Ishikawa (cell line): ENCODE measurements around the gene RGL2.

Source experiments
- FOXM1 ChIP-seq: IDR thresholded peaks from 2 replicates; pipeline ENCODE4 v1.6.1; 2012; ENCODE audit warnings: low read depth, borderline replicate concordance
- RAD21 ChIP-seq: IDR thresholded peaks from 2 replicates; pipeline ENCODE4 v1.6.1; 2012; ENCODE audit warnings: low read depth

DNA sequence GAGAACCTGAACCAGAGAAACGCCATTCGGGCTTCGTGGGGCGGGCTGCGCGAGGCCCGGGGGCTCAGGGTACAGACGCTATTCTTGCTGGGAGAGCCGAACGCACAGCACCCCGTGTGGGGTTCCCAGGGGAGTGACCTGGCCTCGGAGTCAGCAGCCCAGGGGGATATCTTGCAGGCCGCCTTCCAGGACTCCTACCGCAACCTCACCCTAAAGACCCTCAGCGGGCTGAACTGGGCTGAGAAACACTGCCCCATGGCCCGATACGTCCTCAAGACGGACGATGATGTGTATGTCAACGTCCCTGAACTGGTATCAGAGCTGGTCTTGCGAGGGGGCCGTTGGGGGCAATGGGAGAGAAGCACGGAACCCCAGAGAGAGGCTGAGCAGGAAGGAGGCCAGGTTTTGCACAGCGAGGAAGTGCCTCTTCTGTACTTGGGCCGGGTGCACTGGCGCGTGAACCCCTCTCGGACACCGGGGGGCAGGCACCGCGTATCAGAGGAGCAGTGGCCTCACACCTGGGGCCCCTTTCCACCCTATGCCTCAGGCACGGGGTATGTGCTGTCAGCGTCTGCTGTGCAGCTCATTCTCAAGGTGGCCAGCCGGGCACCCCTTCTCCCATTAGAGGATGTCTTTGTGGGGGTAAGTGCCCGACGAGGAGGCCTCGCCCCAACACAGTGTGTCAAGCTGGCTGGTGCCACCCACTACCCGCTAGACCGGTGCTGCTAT lies 20.9 kb downstream of the RGL2 start:
- TF ChIP-seq RAD21 = no peak
- no peak for TF ChIP-seq FOXM1
